ENCODE data around the gene IRF2. TPM values are rescaled to one million over a fixed set of nuclear protein-coding genes. Genes with fewer than 3 reads are reported as not detected.
A peak's percentile ranks its signal among the peaks of the same experiment; 100 is the strongest.

Gene IRF2
- polyA plus RNA-seq, 6 donors from 2014 or later: 119 to 174 (median 151) TPM

GRCh38 chr4:184489771-184490170, 15.4 kb upstream of the IRF2 start:
- Mint-ChIP-seq H3K27ac (peak overlapping the region in 3 of 6 donors; percentile 85 to 92 (median 89)), H3K4me1 (peaks cover 26 to 36% (median 30%) of the 10 kb centered on the region in 3 donors), H3K36me3 (peaks cover 0 to 8% of the 10 kb centered on the region in 2 donors), H3K4me3 (no peak overlapping the region), H3K9me3 (peaks cover 0 to 3% (median 0%) of the 10 kb centered on the region in 7 donors), H3K27me3 (no peaks in the 10 kb centered on the region)
- DNase-seq: no peak
- no peak for ATAC-seq (ENCODE audit: low read depth in 2 of 2)

- H3K27me3 Mint-ChIP-seq: no peaks in the 10 kb centered on the region
- peak overlapping the region in 1 of 8 donors; percentile 0 for H3K4me3 Mint-ChIP-seq
- peaks cover 0 to 3% (median 0%) of the 10 kb centered on the region in 7 donors for H3K9me3 Mint-ChIP-seq
- ATAC-seq (ENCODE audit: low read depth in 2 of 2) (no peak), DNase-seq (no peak)
- peak overlapping the region in 2 of 6 donors; percentile 1 to 23 for H3K27ac Mint-ChIP-seq
- H3K36me3 Mint-ChIP-seq: peaks cover 0 to 5% of the 10 kb centered on the region in 2 donors
- peaks cover 37 to 47% (median 38%) of the 10 kb centered on the region in 3 donors for H3K4me1 Mint-ChIP-seq
Observed at GRCh38 chr4:184487503-184487902, 13.2 kb upstream of the IRF2 start.

GRCh38 chr4:184485279-184485678, 10.9 kb upstream of the IRF2 start:
- no peaks in the 10 kb centered on the region for H3K27me3 Mint-ChIP-seq
- ATAC-seq (ENCODE audit: low read depth in 2 of 2): no peak
- H3K9me3 Mint-ChIP-seq: peaks cover 0 to 3% (median 0%) of the 10 kb centered on the region in 7 donors
- peak overlapping the region in 2 of 8 donors; percentile 8 to 9 for H3K4me3 Mint-ChIP-seq
- H3K36me3 Mint-ChIP-seq: peaks cover 0 to under 1% of the 10 kb centered on the region in 2 donors
- no peak for DNase-seq
- H3K27ac Mint-ChIP-seq: no peak overlapping the region
- H3K4me1 Mint-ChIP-seq: peaks cover 38 to 48% (median 43%) of the 10 kb centered on the region in 3 donors

GRCh38 chr4:184481544-184481943, 7.2 kb upstream of the IRF2 start:
- Mint-ChIP-seq H3K27ac (peak overlapping the region in 3 of 6 donors; percentile 80 to 93 (median 82)), H3K4me1 (peaks cover 48 to 65% (median 63%) of the 10 kb centered on the region in 3 donors), H3K36me3 (peaks cover 0 to 5% of the 10 kb centered on the region in 2 donors), H3K4me3 (peak overlapping the region in 4 of 8 donors; percentile 17 to 57 (median 34)), H3K27me3 (no peaks in the 10 kb centered on the region), H3K9me3 (peaks cover 0 to 3% (median 0%) of the 10 kb centered on the region in 7 donors)
- ATAC-seq (ENCODE audit: low read depth in 2 of 2): peak in 1 of 2 donors; percentile 25
- no peak for DNase-seq

- Mint-ChIP-seq H3K4me3 (no peak overlapping the region), H3K27ac (peak overlapping the region in 4 of 6 donors; percentile 13 to 83 (median 54)), H3K36me3 (peaks cover 0 to 5% of the 10 kb centered on the region in 2 donors), H3K9me3 (peaks cover 0 to 3% (median 0%) of the 10 kb centered on the region in 7 donors), H3K27me3 (no peaks in the 10 kb centered on the region), H3K4me1 (peaks cover 53 to 80% (median 70%) of the 10 kb centered on the region in 3 donors)
- ATAC-seq (ENCODE audit: low read depth in 2 of 2) (no peak), DNase-seq (no peak)
Observed at GRCh38 chr4:184479516-184479950, 5.2 kb upstream of the IRF2 start.

- Mint-ChIP-seq H3K4me1 (peaks cover 42 to 63% (median 57%) of the 10 kb centered on the region in 3 donors), H3K27me3 (no peaks in the 10 kb centered on the region), H3K9me3 (no peaks in the 10 kb centered on the region), H3K27ac (peak overlapping the region in 5 of 6 donors; percentile 81 to 97 (median 89)), H3K4me3 (peak overlapping the region; percentile 88 to 100 (median 98)), H3K36me3 (peaks cover 5 to 9% of the 10 kb centered on the region in 2 donors)
- no peak for DNase-seq
- ATAC-seq (ENCODE audit: low read depth in 2 of 2): no peak
Observed at GRCh38 chr4:184477201-184477999, 3.0 kb upstream of the IRF2 start.

GRCh38 chr4:184476695-184477094, 2.3 kb upstream of the IRF2 start:
- peak overlapping the region; percentile 88 to 100 (median 98) for H3K4me3 Mint-ChIP-seq
- H3K27ac Mint-ChIP-seq: peak overlapping the region; percentile 63 to 97 (median 83)
- H3K4me1 Mint-ChIP-seq: peaks cover 46 to 63% (median 60%) of the 10 kb centered on the region in 3 donors
- DNase-seq: no peak
- no peaks in the 10 kb centered on the region for H3K9me3 Mint-ChIP-seq
- H3K36me3 Mint-ChIP-seq: peaks cover 5 to 9% of the 10 kb centered on the region in 2 donors
- no peaks in the 10 kb centered on the region for H3K27me3 Mint-ChIP-seq
- ATAC-seq (ENCODE audit: low read depth in 2 of 2): no peak

- no peaks in the 10 kb centered on the region for H3K27me3 Mint-ChIP-seq
- H3K9me3 Mint-ChIP-seq: no peaks in the 10 kb centered on the region
- peak overlapping the region; percentile 96 to 100 (median 98) for H3K4me3 Mint-ChIP-seq
- H3K27ac Mint-ChIP-seq: peak overlapping the region; percentile 97 to 99 (median 98)
- peaks cover 35 to 68% (median 53%) of the 10 kb centered on the region in 3 donors for H3K4me1 Mint-ChIP-seq
- peaks cover 5 to 9% of the 10 kb centered on the region in 2 donors for H3K36me3 Mint-ChIP-seq
- no peak for ATAC-seq (ENCODE audit: low read depth in 2 of 2)
- DNase-seq: no peak
Observed at GRCh38 chr4:184475498-184475897, 1.1 kb upstream of the IRF2 start.

GRCh38 chr4:184475096-184475461, 729 bp upstream of the IRF2 start:
- DNase-seq (peak; percentile 61), ATAC-seq (ENCODE audit: low read depth in 2 of 2) (peak; percentile 17 to 19)
- H3K4me1 Mint-ChIP-seq: peaks cover 35 to 72% (median 56%) of the 10 kb centered on the region in 3 donors
- no peaks in the 10 kb centered on the region for H3K27me3 Mint-ChIP-seq
- peak overlapping the region; percentile 96 to 100 (median 98) for H3K4me3 Mint-ChIP-seq
- H3K9me3 Mint-ChIP-seq: no peaks in the 10 kb centered on the region
- H3K27ac Mint-ChIP-seq: peak overlapping the region; percentile 97 to 99 (median 98)
- H3K36me3 Mint-ChIP-seq: peaks cover 5 to 9% of the 10 kb centered on the region in 2 donors

- H3K27ac Mint-ChIP-seq: peak overlapping the region; percentile 97 to 99 (median 98)
- H3K27me3 Mint-ChIP-seq: no peaks in the 10 kb centered on the region
- H3K4me3 Mint-ChIP-seq: peak overlapping the region; percentile 96 to 100 (median 98)
- H3K36me3 Mint-ChIP-seq: peaks cover 5 to 9% of the 10 kb centered on the region in 2 donors
- DNase-seq: peak; percentile 51
- H3K9me3 Mint-ChIP-seq: no peaks in the 10 kb centered on the region
- peak; percentile 24 for ATAC-seq (ENCODE audit: low read depth in 2 of 2)
- peaks cover 41 to 73% (median 60%) of the 10 kb centered on the region in 3 donors for H3K4me1 Mint-ChIP-seq
Observed at GRCh38 chr4:184473499-184474262, 669 bp downstream of the IRF2 start.

GRCh38 chr4:184472614-184473498, 1.5 kb downstream of the IRF2 start:
- DNase-seq (peak; percentile 71), ATAC-seq (ENCODE audit: low read depth in 2 of 2) (peak; percentile 15 to 23)
- Mint-ChIP-seq H3K4me3 (peak overlapping the region; percentile 86 to 99 (median 96)), H3K27me3 (no peaks in the 10 kb centered on the region), H3K27ac (peak overlapping the region; percentile 90 to 98 (median 96)), H3K9me3 (no peaks in the 10 kb centered on the region), H3K4me1 (peaks cover 45 to 74% (median 61%) of the 10 kb centered on the region in 3 donors), H3K36me3 (peaks cover 5 to 9% of the 10 kb centered on the region in 2 donors)

GRCh38 chr4:184471881-184472613, 2.3 kb downstream of the IRF2 start:
- no peak for ATAC-seq (ENCODE audit: low read depth in 2 of 2)
- peak overlapping the region; percentile 90 to 98 (median 96) for H3K27ac Mint-ChIP-seq
- peaks cover 3 to 9% of the 10 kb centered on the region in 2 donors for H3K36me3 Mint-ChIP-seq
- H3K27me3 Mint-ChIP-seq: no peaks in the 10 kb centered on the region
- H3K9me3 Mint-ChIP-seq: no peaks in the 10 kb centered on the region
- H3K4me1 Mint-ChIP-seq: peaks cover 44 to 74% (median 59%) of the 10 kb centered on the region in 3 donors
- peak overlapping the region; percentile 86 to 99 (median 96) for H3K4me3 Mint-ChIP-seq
- peak; percentile 34 for DNase-seq

All from naive B cell (primary cell).